B cell (primary cell): Measurements from ENCODE around the gene SCGB1D4. TPM values are rescaled to one million over a fixed set of nuclear protein-coding genes. Genes with fewer than 3 reads are reported as not detected.

Experiments
- ATAC-seq: fragments of 200-7000 bp; cut with Tn5 transposase; one replicate; pipeline ENCODE4 v1.10.0; 2021; ENCODE audit warnings: low read depth, mild to moderate bottlenecking, moderate number of reproducible peaks, moderate library complexity
- CTCF ChIA-PET: fragments of 350-600 bp; sonication (Branson Sonifier 250); formaldehyde crosslinking; loops from one replicate; lab custom pipeline; 2021; ENCODE audit warnings: antibody characterized with exemption, inconsistent platforms; lab: Charles Lee
- POLR2A ChIA-PET: fragments of 350-600 bp; sonication (Branson Sonifier 250); formaldehyde crosslinking; loops from one replicate; lab custom pipeline; 2021; ENCODE audit warnings: antibody characterized with exemption; lab: Charles Lee
- DNase-seq: peaks from one replicate; pipeline ENCODE4 v3.0.0; 2013
- H2AFZ ChIP-seq: 2 replicates; pipeline ENCODE4 v1.6.1; 2012; ENCODE audit warnings: mild to moderate bottlenecking, low read depth, low read length; ENCODE audit not compliant: insufficient read depth, poor library complexity, severe bottlenecking
- H3K27ac ChIP-seq, 2 donors: 1 replicate in 1 of 2; 2 replicates in 1 of 2; pipeline ENCODE4 v1.5.1; 2012 to 2013; ENCODE audit warnings: low read length in 2 of 2, mild to moderate bottlenecking in 2 of 2, moderate library complexity in 1 of 2
- H3K27me3 ChIP-seq, 4 experiments: fragments of 200-600 bp in 1 of 4; sonication (generic) in 1 of 4; replicated peaks in 1 of 4; 1 replicate in 2 of 4; 2 replicates in 2 of 4; pipeline versions ENCODE4 v1.6.1 to v1.7.0; 2013 to 2016; ENCODE audit warnings: low read length in 3 of 4, mild to moderate bottlenecking in 2 of 4, mixed read lengths in 1 of 4, moderate library complexity in 1 of 4; ENCODE audit not compliant: insufficient read depth in 4 of 4, control insufficient read depth in 3 of 4; ENCODE audit errors: control extremely low read depth in 1 of 4
- H3K36me3 ChIP-seq, 2 experiments: replicated peaks in 1 of 2; 1 replicate in 1 of 2; 2 replicates in 1 of 2; pipeline versions ENCODE4 v1.6.1 to v1.7.1; 2013; ENCODE audit warnings: low read length in 1 of 2; ENCODE audit not compliant: insufficient read depth in 2 of 2, control insufficient read depth in 1 of 2; ENCODE audit errors: control extremely low read depth in 1 of 2, extremely low read depth in 1 of 2
- H3K4me1 ChIP-seq, 2 donors: fragments of 200-600 bp in 1 of 2; sonication (generic) in 1 of 2; 1 replicate in 1 of 2; 2 replicates in 1 of 2; pipeline versions ENCODE4 v1.5.1 to v1.6.1; 2013 to 2017; ENCODE audit warnings: low read length in 2 of 2; ENCODE audit not compliant: control insufficient read depth in 2 of 2, insufficient read depth in 2 of 2
- H3K4me2 ChIP-seq: replicated peaks from 2 replicates; pipeline ENCODE3; 2012; ENCODE audit warnings: mild to moderate bottlenecking, low read depth, low read length; ENCODE audit not compliant: poor library complexity, severe bottlenecking
- H3K4me3 ChIP-seq, 5 experiments: fragments of 200-600 bp in 1 of 5; sonication (generic) in 1 of 5; 1 replicate in 3 of 5; 2 replicates in 2 of 5; pipeline versions ENCODE4 v1.5.1 to v1.7.0; 2011 to 2016; ENCODE audit warnings: low read length in 4 of 5, mild to moderate bottlenecking in 4 of 5, low read depth in 2 of 5, control low read depth in 1 of 5, moderate library complexity in 1 of 5; ENCODE audit not compliant: insufficient read depth in 1 of 5; ENCODE audit errors: control extremely low read depth in 1 of 5, extremely low read depth in 1 of 5
- H3K79me2 ChIP-seq: fragments of 200-600 bp; sonication (generic); one replicate; pipeline ENCODE4 v1.6.0; 2016; ENCODE audit warnings: low read length; ENCODE audit not compliant: control insufficient read depth, insufficient read depth
- H3K9ac ChIP-seq: fragments of 200-600 bp; sonication (generic); 2 replicates; pipeline ENCODE4 v1.6.1; 2017; ENCODE audit warnings: mild to moderate bottlenecking, low read length, moderate library complexity
- H3K9me3 ChIP-seq, 3 donors: one replicate each; pipeline versions ENCODE4 v1.6.1 to v1.7.1; 2013; ENCODE audit warnings: low read length in 2 of 3; ENCODE audit not compliant: control insufficient read depth in 2 of 3, insufficient read depth in 1 of 3; ENCODE audit errors: control extremely low read depth in 1 of 3
- H4K20me1 ChIP-seq: 2 replicates; pipeline ENCODE4 v1.6.0; 2012; ENCODE audit warnings: mild to moderate bottlenecking, low read length; ENCODE audit not compliant: insufficient read depth, control insufficient read depth, poor library complexity, severe bottlenecking
- H3K27ac Mint-ChIP-seq: one replicate; pipeline ENCODE4 v1.8.0; 2021; ENCODE audit warnings: mixed read lengths
- H3K27me3 Mint-ChIP-seq: one replicate; pipeline ENCODE4 v1.8.0; 2021; ENCODE audit warnings: mixed read lengths
- H3K4me1 Mint-ChIP-seq: one replicate; pipeline ENCODE4 v1.8.0; 2021; ENCODE audit warnings: mixed read lengths
- H3K4me3 Mint-ChIP-seq: one replicate; pipeline ENCODE4 v1.8.0; 2021; ENCODE audit warnings: mixed read lengths
- H3K9me3 Mint-ChIP-seq: one replicate; pipeline ENCODE4 v1.8.0; 2022; ENCODE audit warnings: mixed read lengths; ENCODE audit not compliant: insufficient read depth
- EZH2 ChIP-seq: IDR thresholded peaks from 2 replicates; pipeline ENCODE4 v1.6.1; 2012; ENCODE audit warnings: borderline replicate concordance, low read depth, mild to moderate bottlenecking, moderate library complexity, low read length; ENCODE audit not compliant: insufficient read depth, poor library complexity, severe bottlenecking
- WGBS: methylation state at CpG from one replicate; pipeline ENCODE4 v1.1.5; 2013; ENCODE audit warnings: missing lambda C conversion rate; ENCODE audit not compliant: insufficient coverage; 5-methylcytosine and 5-hydroxymethylcytosine counted together
- intact Hi-C: fragments of 100-400 bp; cut with micrococcal nuclease; formaldehyde crosslinking; loops from one replicate; pipeline ENCODE4 v1.10.0; 2022
- polyA plus RNA-seq: library from polyadenylated mRNA; depleted of rRNA; stranded (reverse); fragments of >200 nt; gene quantifications from 2 replicates; pipeline ENCODE4 v1.2.3, GENCODE V29; 2012
- total RNA-seq, 2 donors: library from RNA; stranded (reverse); fragments of 120-200 nt in 1 of 2; gene quantifications; 1 replicate in 1 of 2; 2 replicates in 1 of 2; pipeline versions ENCODE4 v1.2.3 to v1.2.4, GENCODE V29; 2013 to 2022
- TF ChIP-seq, protein P1 (sequence below): fragments of 200-600 bp; IDR thresholded peaks from one replicate; pipeline ENCODE4 v1.8.0; 2022; ENCODE audit warnings: antibody characterized with exemption, mild to moderate bottlenecking

SCGB1D4 gene
- total and polyA plus RNA-seq, 2 donors (not counting 1 experiment from before 2014, with no cell fraction given), result not detected

DNA sequence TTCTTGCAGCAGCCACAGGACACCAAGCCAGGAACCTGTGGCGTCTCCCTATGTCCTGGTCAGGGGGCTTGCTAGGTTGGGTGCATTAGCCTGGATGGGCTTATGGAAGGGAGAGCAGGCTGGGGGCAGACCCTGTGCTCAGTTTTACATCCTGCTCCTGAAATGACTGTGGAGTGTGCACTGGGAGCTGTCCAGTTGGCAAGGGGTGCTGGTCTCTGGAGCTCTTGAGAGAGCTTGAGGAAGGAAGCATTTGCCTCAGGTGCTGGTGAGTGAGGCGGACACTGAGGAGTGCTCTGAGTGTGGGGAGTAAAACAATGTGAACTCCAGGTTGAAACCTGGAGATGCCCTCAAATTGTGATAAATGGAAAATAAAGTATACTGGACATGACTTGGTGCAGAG is 3.4 kb downstream of the SCGB1D4 start:
- H3K27ac Mint-ChIP-seq, result no peak overlapping the region
- no peaks in the 10 kb centered on the region for H3K4me1 Mint-ChIP-seq
- Histone ChIP-seq H3K79me2 (no peaks in the 10 kb centered on the region), H3K9me3 (no peaks in the 10 kb centered on the region), H3K4me1 (no peaks in the 10 kb centered on the region), H3K27me3 (peaks cover 0 to 14% (median under 1%) of the 10 kb centered on the region in 4 experiments), H3K4me2 (no peak overlapping the region), H3K27ac (no peak overlapping the region), H2AFZ (no peak overlapping the region), H3K4me3 (no peak overlapping the region), H3K9ac (no peak overlapping the region), H4K20me1 (no peaks in the 10 kb centered on the region), H3K36me3 (no peaks in the 10 kb centered on the region)
- intact Hi-C loops, result no loop called here
- POLR2A ChIA-PET, result no interaction called here
- no peak overlapping the region for H3K4me3 Mint-ChIP-seq
- peaks cover 35% of the 10 kb centered on the region for H3K27me3 Mint-ChIP-seq
- CTCF ChIA-PET, result no interaction called here
- TF ChIP-seq EZH2, result no peak
- TF ChIP-seq, protein P1, sequence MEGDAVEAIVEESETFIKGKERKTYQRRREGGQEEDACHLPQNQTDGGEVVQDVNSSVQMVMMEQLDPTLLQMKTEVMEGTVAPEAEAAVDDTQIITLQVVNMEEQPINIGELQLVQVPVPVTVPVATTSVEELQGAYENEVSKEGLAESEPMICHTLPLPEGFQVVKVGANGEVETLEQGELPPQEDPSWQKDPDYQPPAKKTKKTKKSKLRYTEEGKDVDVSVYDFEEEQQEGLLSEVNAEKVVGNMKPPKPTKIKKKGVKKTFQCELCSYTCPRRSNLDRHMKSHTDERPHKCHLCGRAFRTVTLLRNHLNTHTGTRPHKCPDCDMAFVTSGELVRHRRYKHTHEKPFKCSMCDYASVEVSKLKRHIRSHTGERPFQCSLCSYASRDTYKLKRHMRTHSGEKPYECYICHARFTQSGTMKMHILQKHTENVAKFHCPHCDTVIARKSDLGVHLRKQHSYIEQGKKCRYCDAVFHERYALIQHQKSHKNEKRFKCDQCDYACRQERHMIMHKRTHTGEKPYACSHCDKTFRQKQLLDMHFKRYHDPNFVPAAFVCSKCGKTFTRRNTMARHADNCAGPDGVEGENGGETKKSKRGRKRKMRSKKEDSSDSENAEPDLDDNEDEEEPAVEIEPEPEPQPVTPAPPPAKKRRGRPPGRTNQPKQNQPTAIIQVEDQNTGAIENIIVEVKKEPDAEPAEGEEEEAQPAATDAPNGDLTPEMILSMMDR, result no peak
- no peaks in the 10 kb centered on the region for H3K9me3 Mint-ChIP-seq
- ATAC-seq, result no peak
- no peak for DNase-seq
- WGBS, result 48% methylated on average over 2 of the region's 2 CpGs

DNA sequence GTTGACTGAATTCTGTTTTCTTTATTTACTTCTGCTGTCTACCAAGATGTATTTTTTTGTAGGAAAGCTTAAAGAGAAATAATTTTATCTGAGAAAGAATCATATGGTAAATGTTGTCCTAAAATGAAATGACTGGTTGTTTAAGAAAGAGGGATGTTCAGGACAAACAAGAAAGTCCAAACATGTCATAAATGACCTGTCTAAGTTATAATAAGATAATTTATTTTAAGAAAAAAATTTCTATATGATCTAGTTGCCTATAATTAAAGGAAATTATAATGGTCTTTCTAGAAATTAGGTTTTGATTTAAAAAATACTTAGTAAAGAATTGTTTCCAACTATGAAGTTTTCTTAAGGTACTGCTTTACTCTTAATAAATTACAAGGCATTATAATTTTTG is 18.4 kb downstream of the SCGB1D4 start:
- DNase-seq, result no peak
- no peak overlapping the region for H3K27ac Mint-ChIP-seq
- no peaks in the 10 kb centered on the region for H3K4me1 Mint-ChIP-seq
- no peaks in the 10 kb centered on the region for H3K9me3 Mint-ChIP-seq
- H3K9ac ChIP-seq, result no peak overlapping the region
- no peaks in the 10 kb centered on the region for H3K4me1 ChIP-seq
- peaks cover 0 to 12% (median 0%) of the 10 kb centered on the region in 4 experiments for H3K27me3 ChIP-seq
- TF ChIP-seq, protein P1, result no peak
- no peak for TF ChIP-seq EZH2
- no peaks in the 10 kb centered on the region for H4K20me1 ChIP-seq
- H3K9me3 ChIP-seq, result no peaks in the 10 kb centered on the region
- no peak overlapping the region for H2AFZ ChIP-seq
- ChIA-PET CTCF (no interaction called here), POLR2A (no interaction called here)
- no peaks in the 10 kb centered on the region for H3K36me3 ChIP-seq
- no peak overlapping the region for H3K27ac ChIP-seq
- peaks cover 12% of the 10 kb centered on the region for H3K27me3 Mint-ChIP-seq
- no peak overlapping the region for H3K4me3 Mint-ChIP-seq
- intact Hi-C loops, result no loop called here
- H3K4me2 ChIP-seq, result no peak overlapping the region
- H3K4me3 ChIP-seq, result no peak overlapping the region
- H3K79me2 ChIP-seq, result no peaks in the 10 kb centered on the region
- no peak for ATAC-seq
